ENCODE data around the gene KRTAP10-1. TPM values are rescaled to one million over a fixed set of nuclear protein-coding genes. Genes with fewer than 3 reads are reported as not detected.

The KRTAP10-1 gene
- total and polyA plus RNA-seq, 2 of the 13 experiments (the other 11 are each of a cell fraction or from before 2014, with no cell fraction given): not detected

DNA sequence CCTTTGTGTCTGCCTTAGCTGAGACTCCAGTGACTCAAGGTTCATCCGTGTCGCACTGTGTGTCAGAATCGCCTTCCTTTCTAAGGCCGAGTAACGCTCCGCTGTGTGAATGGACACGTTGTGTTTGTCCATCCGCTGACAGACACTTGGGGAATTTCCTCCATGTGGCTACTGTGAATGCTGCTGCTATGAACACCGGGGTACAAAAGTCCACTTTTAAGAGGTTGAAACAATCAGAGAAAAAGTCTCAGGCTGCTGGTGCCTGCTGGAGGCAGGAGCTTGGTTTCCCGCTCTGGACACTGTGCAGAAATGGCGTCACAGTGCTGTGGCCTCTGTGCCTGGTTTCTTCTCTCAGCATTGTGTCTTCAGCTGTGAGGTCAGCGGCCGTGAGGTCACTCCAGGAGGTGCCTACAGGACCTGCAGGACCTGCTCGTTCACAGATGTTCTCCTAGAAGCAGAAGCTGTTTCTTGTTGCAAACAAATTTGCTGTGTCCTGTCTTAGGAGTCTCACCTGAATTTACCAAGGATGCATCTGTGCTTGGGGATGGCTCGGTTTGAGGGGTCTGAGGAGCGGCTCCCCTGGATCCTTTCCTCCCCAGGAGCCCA is 34.2 kb downstream of the KRTAP10-1 start (continued):
- TF ChIP-seq PITX1 (CRISPR knock-in tag; IDR thresholded peaks at IDR 0.05) (no peak), GABPA (IDR thresholded peaks at IDR 0.05; ENCODE audit: low read depth, low read length) (no peak), GABPA (CRISPR knock-in tag; IDR thresholded peaks at IDR 0.05; ENCODE audit: low read depth) (peak; percentile 43; the same call in 1 of the 2 replicates), SOX5 (CRISPR knock-in tag; IDR thresholded peaks at IDR 0.05; ENCODE audit: borderline replicate concordance) (peak; percentile 87), SRY (CRISPR knock-in tag; IDR thresholded peaks at IDR 0.05) (0 out of 2 replicates have a peak, but pooled peaks have one; percentile 73), DR1 (CRISPR knock-in tag; IDR thresholded peaks at IDR 0.05) (no peak), ZNF720 (CRISPR knock-in tag; IDR thresholded peaks at IDR 0.05) (no peak), HIVEP1 (CRISPR knock-in tag; IDR thresholded peaks at IDR 0.05) (no peak), SNRNP70 (IDR thresholded peaks at IDR 0.05; ENCODE audit: low read depth, low read length) (no peak), TAF15 (IDR thresholded peaks at IDR 0.05; ENCODE audit: low read depth, low read length, poor library complexity, severe bottlenecking) (no peak), MXD4 (CRISPR knock-in tag; IDR thresholded peaks at IDR 0.05) (peak; percentile 63; the same call in 1 of the 2 replicates), ZNF746 (CRISPR knock-in tag; IDR thresholded peaks at IDR 0.05) (no peak), XRCC5 (optimal IDR thresholded peaks at IDR 0.05; ENCODE audit: low read length) (peak; percentile 73), MAF1 (CRISPR knock-in tag; IDR thresholded peaks at IDR 0.05; ENCODE audit: borderline replicate concordance) (no peak), ZNF773 (CRISPR knock-in tag; IDR thresholded peaks at IDR 0.05; ENCODE audit: borderline replicate concordance) (no peak), SRSF1 (optimal IDR thresholded peaks at IDR 0.05; ENCODE audit: low read depth, low read length) (no peak), JUN (CRISPR knock-in tag; IDR thresholded peaks at IDR 0.05) (0 out of 2 replicates have a peak, but pooled peaks have one; percentile 11), NFATC3 (CRISPR knock-in tag; IDR thresholded peaks at IDR 0.05) (no peak), ZNF75D (CRISPR knock-in tag; IDR thresholded peaks at IDR 0.05; ENCODE audit: borderline replicate concordance) (no peak)
- TF ChIP-seq, protein P1, sequence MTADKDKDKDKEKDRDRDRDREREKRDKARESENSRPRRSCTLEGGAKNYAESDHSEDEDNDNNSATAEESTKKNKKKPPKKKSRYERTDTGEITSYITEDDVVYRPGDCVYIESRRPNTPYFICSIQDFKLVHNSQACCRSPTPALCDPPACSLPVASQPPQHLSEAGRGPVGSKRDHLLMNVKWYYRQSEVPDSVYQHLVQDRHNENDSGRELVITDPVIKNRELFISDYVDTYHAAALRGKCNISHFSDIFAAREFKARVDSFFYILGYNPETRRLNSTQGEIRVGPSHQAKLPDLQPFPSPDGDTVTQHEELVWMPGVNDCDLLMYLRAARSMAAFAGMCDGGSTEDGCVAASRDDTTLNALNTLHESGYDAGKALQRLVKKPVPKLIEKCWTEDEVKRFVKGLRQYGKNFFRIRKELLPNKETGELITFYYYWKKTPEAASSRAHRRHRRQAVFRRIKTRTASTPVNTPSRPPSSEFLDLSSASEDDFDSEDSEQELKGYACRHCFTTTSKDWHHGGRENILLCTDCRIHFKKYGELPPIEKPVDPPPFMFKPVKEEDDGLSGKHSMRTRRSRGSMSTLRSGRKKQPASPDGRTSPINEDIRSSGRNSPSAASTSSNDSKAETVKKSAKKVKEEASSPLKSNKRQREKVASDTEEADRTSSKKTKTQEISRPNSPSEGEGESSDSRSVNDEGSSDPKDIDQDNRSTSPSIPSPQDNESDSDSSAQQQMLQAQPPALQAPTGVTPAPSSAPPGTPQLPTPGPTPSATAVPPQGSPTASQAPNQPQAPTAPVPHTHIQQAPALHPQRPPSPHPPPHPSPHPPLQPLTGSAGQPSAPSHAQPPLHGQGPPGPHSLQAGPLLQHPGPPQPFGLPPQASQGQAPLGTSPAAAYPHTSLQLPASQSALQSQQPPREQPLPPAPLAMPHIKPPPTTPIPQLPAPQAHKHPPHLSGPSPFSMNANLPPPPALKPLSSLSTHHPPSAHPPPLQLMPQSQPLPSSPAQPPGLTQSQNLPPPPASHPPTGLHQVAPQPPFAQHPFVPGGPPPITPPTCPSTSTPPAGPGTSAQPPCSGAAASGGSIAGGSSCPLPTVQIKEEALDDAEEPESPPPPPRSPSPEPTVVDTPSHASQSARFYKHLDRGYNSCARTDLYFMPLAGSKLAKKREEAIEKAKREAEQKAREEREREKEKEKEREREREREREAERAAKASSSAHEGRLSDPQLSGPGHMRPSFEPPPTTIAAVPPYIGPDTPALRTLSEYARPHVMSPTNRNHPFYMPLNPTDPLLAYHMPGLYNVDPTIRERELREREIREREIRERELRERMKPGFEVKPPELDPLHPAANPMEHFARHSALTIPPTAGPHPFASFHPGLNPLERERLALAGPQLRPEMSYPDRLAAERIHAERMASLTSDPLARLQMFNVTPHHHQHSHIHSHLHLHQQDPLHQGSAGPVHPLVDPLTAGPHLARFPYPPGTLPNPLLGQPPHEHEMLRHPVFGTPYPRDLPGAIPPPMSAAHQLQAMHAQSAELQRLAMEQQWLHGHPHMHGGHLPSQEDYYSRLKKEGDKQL (CRISPR knock-in tag; IDR thresholded peaks at IDR 0.05; ENCODE audit: low read depth): 0 out of 2 replicates have a peak, but pooled peaks have one; percentile 18
- TF ChIP-seq, protein P2, sequence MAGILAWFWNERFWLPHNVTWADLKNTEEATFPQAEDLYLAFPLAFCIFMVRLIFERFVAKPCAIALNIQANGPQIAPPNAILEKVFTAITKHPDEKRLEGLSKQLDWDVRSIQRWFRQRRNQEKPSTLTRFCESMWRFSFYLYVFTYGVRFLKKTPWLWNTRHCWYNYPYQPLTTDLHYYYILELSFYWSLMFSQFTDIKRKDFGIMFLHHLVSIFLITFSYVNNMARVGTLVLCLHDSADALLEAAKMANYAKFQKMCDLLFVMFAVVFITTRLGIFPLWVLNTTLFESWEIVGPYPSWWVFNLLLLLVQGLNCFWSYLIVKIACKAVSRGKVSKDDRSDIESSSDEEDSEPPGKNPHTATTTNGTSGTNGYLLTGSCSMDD (CRISPR knock-in tag; IDR thresholded peaks at IDR 0.05): no peak
- TF ChIP-seq, protein P3, sequence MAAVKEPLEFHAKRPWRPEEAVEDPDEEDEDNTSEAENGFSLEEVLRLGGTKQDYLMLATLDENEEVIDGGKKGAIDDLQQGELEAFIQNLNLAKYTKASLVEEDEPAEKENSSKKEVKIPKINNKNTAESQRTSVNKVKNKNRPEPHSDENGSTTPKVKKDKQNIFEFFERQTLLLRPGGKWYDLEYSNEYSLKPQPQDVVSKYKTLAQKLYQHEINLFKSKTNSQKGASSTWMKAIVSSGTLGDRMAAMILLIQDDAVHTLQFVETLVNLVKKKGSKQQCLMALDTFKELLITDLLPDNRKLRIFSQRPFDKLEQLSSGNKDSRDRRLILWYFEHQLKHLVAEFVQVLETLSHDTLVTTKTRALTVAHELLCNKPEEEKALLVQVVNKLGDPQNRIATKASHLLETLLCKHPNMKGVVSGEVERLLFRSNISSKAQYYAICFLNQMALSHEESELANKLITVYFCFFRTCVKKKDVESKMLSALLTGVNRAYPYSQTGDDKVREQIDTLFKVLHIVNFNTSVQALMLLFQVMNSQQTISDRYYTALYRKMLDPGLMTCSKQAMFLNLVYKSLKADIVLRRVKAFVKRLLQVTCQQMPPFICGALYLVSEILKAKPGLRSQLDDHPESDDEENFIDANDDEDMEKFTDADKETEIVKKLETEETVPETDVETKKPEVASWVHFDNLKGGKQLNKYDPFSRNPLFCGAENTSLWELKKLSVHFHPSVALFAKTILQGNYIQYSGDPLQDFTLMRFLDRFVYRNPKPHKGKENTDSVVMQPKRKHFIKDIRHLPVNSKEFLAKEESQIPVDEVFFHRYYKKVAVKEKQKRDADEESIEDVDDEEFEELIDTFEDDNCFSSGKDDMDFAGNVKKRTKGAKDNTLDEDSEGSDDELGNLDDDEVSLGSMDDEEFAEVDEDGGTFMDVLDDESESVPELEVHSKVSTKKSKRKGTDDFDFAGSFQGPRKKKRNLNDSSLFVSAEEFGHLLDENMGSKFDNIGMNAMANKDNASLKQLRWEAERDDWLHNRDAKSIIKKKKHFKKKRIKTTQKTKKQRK (IDR thresholded peaks at IDR 0.05; ENCODE audit: low read length): no peak

All from HepG2 (cell line).